ENCODE measurements around the gene ORM2. TPM values are rescaled to one million over a fixed set of nuclear protein-coding genes. Genes with fewer than 3 reads are reported as not detected.

ORM2 gene
- polyA plus RNA-seq, 1 of the 3 experiments (the other 2 are of a cell fraction): not detected

DNA sequence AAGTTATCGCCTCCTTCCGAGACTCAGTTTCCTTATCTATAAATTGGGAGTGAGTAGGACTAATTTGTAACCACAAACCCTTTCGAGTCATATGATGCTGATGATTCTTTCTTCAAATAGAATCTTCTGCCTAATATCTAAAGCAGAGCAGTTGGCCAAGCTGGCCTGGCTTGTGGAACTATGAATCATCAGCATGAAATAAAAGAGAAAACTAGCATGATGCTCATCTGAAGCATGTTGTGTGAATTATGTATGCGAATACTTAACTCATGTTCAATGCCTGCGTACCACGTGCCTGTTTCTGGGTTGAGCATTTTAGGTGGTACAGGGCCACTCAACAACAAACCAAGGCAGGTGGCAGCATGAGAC is 21.8 kb upstream of the ORM2 start:
- Histone ChIP-seq H3K4me1 (ENCODE audit: control insufficient read depth in 1 of 2, insufficient read depth in 2 of 2, low read depth in 1 of 2, low read length in 1 of 2) (peaks cover 0 to 5% of the 10 kb centered on the region in 2 experiments; a peak in 1 of 4 replicates), H3K27ac (ENCODE audit: low read depth in 2 of 2, low read length in 1 of 2) (no peak overlapping the region), H3K4me2 (no peak overlapping the region), H3K27me3 (ENCODE audit: insufficient read depth) (no peaks in the 10 kb centered on the region), H4K20me1 (ENCODE audit: insufficient read depth) (no peaks in the 10 kb centered on the region), H3K36me3 (replicated peaks in 1 of 2; ENCODE audit: control insufficient read depth in 1 of 2, insufficient read depth in 2 of 2, low read length in 1 of 2) (peaks cover 0 to 3% of the 10 kb centered on the region in 2 experiments), H3K9me2 (no peaks in the 10 kb centered on the region), H3K4me3 (ENCODE audit: low read depth in 2 of 2, low read length in 1 of 2) (no peak overlapping the region), H2AFZ (ENCODE audit: low read depth) (no peak overlapping the region), H3K9ac (no peak overlapping the region), H3K9me3 (no peaks in the 10 kb centered on the region), H3F3A (replicated peaks; ENCODE audit: insufficient read depth) (no peaks in the 10 kb centered on the region), H3K79me2 (ENCODE audit: insufficient read depth) (no peaks in the 10 kb centered on the region)
- ChIA-PET CTCF (interaction anchor here (2.3 kb wide), 1 partner anchor 153 kb away, joined by 8 read pairs; the partner anchor contains the start of gene COL27A1), POLR2A (no interaction called here)
- 93% methylated on average over 6 of the region's 6 CpGs for WGBS (ENCODE audit: low lambda C conversion rate)
- TF ChIP-seq SMC3 (IDR thresholded peaks at IDR 0.05; ENCODE audit: low read depth, low read length) (no peak), RAD21 (IDR thresholded peaks at IDR 0.05; ENCODE audit: low read length) (no peak), EZH2phosphoT487 (IDR thresholded peaks at IDR 0.05; ENCODE audit: borderline replicate concordance, low read depth) (no peak), TAF1 (IDR thresholded peaks at IDR 0.05; ENCODE audit: borderline replicate concordance, low read depth, low read length) (no peak), TEAD4 (IDR thresholded peaks at IDR 0.05; ENCODE audit: borderline replicate concordance, insufficient read depth) (no peak), FOSL2 (IDR thresholded peaks at IDR 0.05; ENCODE audit: borderline replicate concordance, low read depth) (no peak), YY1 (IDR thresholded peaks at IDR 0.05; ENCODE audit: low read depth) (no peak), RXRA (IDR thresholded peaks at IDR 0.05; ENCODE audit: borderline replicate concordance, low read depth) (no peak), RFX5 (IDR thresholded peaks at IDR 0.05; ENCODE audit: low read length) (no peak), JUND (IDR thresholded peaks at IDR 0.05) (no peak), CHD2 (IDR thresholded peaks at IDR 0.05; ENCODE audit: low read length, partially characterized antibody) (no peak), NFIC (IDR thresholded peaks at IDR 0.05; ENCODE audit: borderline replicate concordance) (no peak), EP300 (IDR thresholded peaks at IDR 0.05; ENCODE audit: borderline replicate concordance in 1 of 2, low read depth in 1 of 2, low read length in 1 of 2) (no peak), ELF1 (IDR thresholded peaks at IDR 0.05) (no peak)
- TF ChIP-seq, protein P1, sequence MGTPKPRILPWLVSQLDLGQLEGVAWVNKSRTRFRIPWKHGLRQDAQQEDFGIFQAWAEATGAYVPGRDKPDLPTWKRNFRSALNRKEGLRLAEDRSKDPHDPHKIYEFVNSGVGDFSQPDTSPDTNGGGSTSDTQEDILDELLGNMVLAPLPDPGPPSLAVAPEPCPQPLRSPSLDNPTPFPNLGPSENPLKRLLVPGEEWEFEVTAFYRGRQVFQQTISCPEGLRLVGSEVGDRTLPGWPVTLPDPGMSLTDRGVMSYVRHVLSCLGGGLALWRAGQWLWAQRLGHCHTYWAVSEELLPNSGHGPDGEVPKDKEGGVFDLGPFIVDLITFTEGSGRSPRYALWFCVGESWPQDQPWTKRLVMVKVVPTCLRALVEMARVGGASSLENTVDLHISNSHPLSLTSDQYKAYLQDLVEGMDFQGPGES (IDR thresholded peaks at IDR 0.05; ENCODE audit: low read depth, low read length): no peak
- TF ChIP-seq, protein P2, sequence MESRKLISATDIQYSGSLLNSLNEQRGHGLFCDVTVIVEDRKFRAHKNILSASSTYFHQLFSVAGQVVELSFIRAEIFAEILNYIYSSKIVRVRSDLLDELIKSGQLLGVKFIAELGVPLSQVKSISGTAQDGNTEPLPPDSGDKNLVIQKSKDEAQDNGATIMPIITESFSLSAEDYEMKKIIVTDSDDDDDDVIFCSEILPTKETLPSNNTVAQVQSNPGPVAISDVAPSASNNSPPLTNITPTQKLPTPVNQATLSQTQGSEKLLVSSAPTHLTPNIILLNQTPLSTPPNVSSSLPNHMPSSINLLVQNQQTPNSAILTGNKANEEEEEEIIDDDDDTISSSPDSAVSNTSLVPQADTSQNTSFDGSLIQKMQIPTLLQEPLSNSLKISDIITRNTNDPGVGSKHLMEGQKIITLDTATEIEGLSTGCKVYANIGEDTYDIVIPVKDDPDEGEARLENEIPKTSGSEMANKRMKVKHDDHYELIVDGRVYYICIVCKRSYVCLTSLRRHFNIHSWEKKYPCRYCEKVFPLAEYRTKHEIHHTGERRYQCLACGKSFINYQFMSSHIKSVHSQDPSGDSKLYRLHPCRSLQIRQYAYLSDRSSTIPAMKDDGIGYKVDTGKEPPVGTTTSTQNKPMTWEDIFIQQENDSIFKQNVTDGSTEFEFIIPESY (IDR thresholded peaks at IDR 0.05; ENCODE audit: borderline replicate concordance, low read depth): no peak
- TF ChIP-seq, protein P3, sequence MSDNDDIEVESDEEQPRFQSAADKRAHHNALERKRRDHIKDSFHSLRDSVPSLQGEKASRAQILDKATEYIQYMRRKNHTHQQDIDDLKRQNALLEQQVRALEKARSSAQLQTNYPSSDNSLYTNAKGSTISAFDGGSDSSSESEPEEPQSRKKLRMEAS (IDR thresholded peaks at IDR 0.05; ENCODE audit: low read depth): no peak
- no peak for DNase-seq

Measured in SK-N-SH (cell line).